ENCODE results near the gene PIP4K2A.
"Not testable (repeated sequence)": the region's sequence is repeated elsewhere in the genome, so short reads cannot be mapped to it uniquely, and the experiment has no call there.

The PIP4K2A gene

GRCh38 chr10:22714479-22715289, at the start of gene PIP4K2A:
Gene PIP4K2A, minus strand, starts transcription at chr10:22714578. Its CDS starts 252 bp downstream, at chr10:22714326.
- peak; percentile 79 for DNase-seq (ENCODE audit: low spot score)

DNA sequence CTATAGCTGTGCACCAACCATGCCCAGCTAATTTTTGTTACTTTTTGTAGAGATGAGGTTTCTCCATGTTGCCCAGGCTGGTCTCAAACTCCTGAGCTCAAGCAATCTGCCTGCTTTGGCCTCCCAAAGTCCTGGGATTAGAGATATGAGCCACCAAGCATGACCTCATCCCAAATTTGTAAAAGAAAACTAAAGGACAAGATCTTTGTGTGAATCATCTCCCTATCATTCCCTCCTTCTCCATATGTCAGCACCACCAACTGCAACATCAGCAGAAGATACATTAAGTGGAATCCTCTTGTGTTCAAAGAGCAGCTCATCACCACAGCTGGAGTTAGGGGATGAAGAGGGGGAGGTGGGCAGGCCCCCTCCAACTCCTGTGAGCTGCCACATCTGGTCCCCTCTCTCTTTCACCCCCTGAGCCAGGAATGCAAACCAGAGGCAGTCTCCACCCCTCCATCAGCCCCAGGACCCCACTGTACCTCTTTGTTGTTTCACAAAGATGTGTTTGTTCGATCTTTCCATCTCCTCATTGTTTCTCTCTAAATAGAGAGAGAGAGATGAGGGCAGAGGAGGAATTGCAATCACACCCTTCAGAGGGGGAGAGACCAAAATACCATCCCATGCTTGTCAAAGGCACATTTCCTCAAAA, 47.3 kb upstream of the PIP4K2A start:
- no peak for DNase-seq (ENCODE audit: low spot score)

GRCh38 chr10:22760025-22760424, 45.6 kb upstream of the PIP4K2A start:
- DNase-seq (ENCODE audit: low spot score) = no peak

DNA sequence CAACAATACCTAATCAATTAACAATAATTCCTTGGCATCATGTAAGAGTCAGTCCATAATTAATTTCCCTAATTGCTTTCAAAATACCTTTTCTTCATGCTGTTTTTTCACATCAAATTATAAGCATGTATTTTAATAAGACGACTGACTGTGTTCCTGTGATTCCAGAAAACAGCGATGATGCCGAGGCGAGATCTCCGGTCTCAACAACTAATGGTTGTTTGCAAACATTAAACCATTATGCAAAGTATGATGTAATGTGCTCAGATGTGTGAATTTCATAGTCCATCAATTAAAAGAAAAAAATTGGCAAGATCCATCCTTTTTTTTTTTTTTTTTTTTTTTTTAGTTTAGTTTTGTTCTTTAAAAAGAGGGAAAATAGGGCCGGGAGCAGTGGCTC, 44.5 kb upstream of the PIP4K2A start:
- no peak for DNase-seq (ENCODE audit: low spot score)

- no peak for DNase-seq (ENCODE audit: low spot score)
These were observed 39.9 kb upstream of the PIP4K2A start for GRCh38 chr10:22754296-22754695.

GRCh38 chr10:22753786-22754185, 39.4 kb upstream of the PIP4K2A start:
- no peak for DNase-seq (ENCODE audit: low spot score)

DNA sequence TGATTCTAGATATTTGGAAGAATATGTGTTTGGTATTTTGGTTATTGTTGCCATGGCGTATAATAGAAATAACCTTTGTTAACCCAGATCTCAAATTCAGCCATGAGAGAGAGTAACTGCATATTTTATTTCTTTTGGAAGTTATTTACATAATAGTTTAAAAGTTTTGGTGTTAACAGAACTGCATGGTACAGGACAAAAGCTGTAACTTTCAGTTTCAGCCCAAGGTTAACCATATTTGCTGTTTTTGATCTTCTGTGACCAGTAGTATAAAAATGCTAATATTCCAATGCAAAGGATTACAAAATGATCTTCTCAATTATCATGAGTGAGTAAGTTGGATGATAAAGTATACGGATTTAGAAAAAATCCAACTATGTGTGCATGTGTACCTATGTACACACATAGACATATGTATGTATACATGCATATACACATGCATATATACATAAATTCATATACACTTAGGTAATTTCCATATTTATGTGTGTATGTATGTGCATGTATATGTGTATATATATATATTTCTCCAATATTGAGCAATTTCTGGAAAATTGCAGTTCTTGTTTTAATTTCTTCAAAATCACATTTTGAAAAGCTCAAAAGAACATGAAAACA, 38.0 kb upstream of the PIP4K2A start:
- no peak for DNase-seq (ENCODE audit: low spot score)

DNA sequence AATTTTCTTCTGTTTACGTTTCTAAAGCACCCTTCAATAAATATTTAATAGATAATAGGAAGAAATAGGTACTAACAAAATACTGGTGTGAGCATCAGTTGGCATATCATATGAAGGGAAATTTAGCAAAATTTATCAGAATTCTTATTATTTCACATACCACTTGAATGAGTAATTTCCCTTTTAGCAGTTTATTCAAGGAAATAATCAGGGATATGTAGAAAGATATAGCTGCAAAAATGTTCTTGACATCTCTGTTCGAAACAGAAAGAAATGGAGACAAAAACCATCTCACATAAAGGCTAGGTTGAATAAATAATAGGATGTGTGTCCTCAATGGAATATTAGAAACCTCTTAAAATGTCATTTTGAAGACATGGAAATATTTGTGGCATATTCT, 35.8 kb upstream of the PIP4K2A start:
- DNase-seq (ENCODE audit: low spot score) = no peak

GRCh38 chr10:22744858-22745257, 30.5 kb upstream of the PIP4K2A start:
- DNase-seq (ENCODE audit: low spot score) = not testable (repeated sequence)

DNA sequence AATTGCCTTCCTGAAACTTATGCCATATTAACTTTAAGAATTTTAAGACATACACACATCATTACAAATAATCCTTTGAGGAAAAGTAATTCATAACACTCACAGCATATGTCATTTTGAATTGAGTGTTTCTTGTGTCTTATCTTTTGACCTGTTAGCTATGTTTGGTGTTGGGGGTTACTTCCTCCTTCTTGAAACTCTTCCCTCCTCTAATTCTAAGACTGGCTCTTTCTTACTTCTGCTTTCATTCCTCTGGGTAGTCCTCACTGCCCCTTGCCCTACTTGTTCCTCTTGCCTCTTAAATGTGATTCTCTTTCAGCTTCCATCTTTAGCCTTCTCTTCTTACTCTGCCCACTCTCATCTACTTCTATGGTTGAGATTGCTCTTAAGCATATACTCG, 28.3 kb upstream of the PIP4K2A start:
- no peak for DNase-seq (ENCODE audit: low spot score)

- DNase-seq (ENCODE audit: low spot score) = not testable (repeated sequence)
These were observed 27.3 kb upstream of the PIP4K2A start for GRCh38 chr10:22741631-22742030.

GRCh38 chr10:22740180-22740579, 25.8 kb upstream of the PIP4K2A start:
- DNase-seq (ENCODE audit: low spot score) = no peak

- DNase-seq (ENCODE audit: low spot score) = peak; percentile 38
These were observed 23.2 kb upstream of the PIP4K2A start for GRCh38 chr10:22737587-22737986.

GRCh38 chr10:22736134-22736533, 21.8 kb upstream of the PIP4K2A start:
- DNase-seq (ENCODE audit: low spot score) = peak; percentile 32

DNA sequence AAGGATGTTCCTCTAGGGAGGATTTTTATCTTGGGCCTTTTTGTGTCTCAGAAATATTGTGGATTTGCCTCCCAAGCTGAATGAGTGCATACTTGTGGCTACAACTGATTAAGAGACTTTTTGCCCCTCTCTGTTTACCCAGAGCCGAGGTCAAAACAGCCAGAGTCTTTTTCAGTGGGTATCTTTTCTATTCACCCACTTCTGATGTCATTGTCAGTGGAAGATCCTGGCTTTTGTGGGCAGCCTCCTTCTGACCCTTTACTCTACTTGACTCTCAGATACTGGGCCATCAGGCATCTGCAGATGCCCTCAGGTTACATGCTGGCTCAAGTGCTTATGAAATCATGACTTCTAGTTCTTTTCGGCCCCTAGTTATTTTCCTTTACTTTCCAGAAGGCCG, 19.6 kb upstream of the PIP4K2A start:
- no peak for DNase-seq (ENCODE audit: low spot score)

DNA sequence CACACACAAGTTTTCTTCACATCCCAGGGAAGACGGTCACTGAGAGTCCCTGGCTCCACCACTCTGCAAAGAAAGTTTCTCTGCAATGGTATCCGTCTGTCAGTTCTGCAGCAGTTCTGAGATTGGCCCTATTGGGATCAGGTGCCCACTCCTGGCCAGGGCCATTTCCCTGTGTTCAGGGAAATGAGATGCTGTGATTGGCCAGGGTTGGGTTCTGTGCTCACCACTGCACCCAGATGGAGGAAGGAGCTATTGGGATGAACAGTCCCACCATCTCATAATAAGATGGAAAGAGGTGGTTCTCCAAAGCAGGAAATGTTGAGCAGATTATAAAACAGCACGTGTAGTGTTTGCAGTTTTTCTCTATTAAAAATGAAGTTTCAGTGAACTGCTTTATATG, 13.3 kb upstream of the PIP4K2A start:
- no peak for DNase-seq (ENCODE audit: low spot score)

DNA sequence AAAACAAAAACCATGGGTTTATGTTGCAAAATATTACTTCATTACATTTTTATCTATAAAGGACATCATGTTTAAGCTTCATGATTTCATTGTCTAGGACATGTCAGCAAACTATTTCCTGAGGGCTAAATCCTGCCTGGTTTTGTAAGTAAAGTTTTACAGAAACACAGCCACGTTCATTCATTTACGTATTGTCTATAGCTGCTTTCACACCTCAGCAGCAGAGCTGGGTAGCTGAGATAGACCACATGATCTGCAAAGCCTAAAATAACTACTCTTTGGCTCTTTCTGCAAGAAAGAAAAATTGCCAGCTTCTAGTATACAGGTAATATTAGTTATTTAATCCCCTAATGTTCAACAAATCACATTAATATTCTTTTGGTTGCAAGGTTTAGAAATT, 12.7 kb upstream of the PIP4K2A start:
- no peak for DNase-seq (ENCODE audit: low spot score)

GRCh38 chr10:22724773-22725172, 10.4 kb upstream of the PIP4K2A start:
- no peak for DNase-seq (ENCODE audit: low spot score)

- DNase-seq (ENCODE audit: low spot score) = no peak
These were observed 9.4 kb upstream of the PIP4K2A start for GRCh38 chr10:22723783-22724182.

- no peak for DNase-seq (ENCODE audit: low spot score)
These were observed 9.0 kb upstream of the PIP4K2A start for GRCh38 chr10:22723343-22723779.

DNA sequence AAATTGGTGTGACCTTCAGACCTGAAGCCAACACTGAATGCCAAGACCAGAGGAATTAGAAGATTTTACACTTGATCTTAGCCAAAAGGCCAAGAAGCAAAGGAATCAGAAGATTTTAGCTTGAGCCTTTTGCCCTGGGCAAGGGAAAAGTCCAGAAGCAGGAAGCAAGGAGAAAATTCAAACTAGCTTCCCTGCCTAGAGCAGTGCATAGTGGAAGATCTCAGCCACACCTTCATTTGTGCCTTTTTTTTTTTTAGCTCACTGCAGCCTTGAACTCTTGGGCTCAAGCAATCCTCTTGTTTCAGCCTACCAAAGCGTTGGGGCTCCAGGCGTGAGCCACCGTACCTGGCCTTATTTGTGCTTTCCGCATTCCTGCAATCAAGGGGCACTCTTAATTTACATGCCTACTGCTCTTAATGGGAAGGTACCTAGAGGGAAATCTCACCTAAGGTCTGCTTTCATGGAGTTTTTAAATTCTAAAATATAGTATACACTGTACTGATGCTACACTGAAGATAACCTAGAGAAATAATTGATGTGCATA, 8.3 kb upstream of the PIP4K2A start:
- no peak for DNase-seq (ENCODE audit: low spot score)

DNA sequence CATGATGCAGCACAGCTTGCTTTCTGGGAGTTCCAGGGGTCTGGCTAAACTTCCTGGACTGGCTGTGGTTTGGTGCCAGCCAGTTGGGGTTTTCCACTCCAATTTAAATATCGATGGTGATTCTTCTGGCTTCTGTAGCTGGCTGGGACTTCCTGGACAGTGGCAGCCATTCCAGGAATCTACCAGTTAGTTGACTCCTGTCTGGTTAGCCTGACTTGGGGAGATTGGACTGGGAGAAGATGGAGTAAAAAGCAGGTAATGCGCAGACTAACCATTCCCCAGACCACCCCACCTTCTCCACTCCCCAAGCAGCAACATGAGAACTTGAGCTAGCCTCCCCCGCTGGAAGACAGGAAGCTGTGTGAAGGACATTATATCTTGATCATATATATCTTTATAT, 6.3 kb upstream of the PIP4K2A start:
- DNase-seq (ENCODE audit: low spot score) = no peak

All from hematopoietic multipotent progenitor cell treated with erythropoietin and hydrocortisone succinate and interleukin-3 and kit ligand, for 17 days (in vitro differentiated cells).